ENCODE measurements around the gene SDF2L1. TPM values are rescaled to one million over a fixed set of nuclear protein-coding genes. Genes with fewer than 3 reads are reported as not detected.

Gene SDF2L1
- total and polyA plus RNA-seq, 2 donors from 2014 or later = 56.1 to 79.6 TPM

DNA sequence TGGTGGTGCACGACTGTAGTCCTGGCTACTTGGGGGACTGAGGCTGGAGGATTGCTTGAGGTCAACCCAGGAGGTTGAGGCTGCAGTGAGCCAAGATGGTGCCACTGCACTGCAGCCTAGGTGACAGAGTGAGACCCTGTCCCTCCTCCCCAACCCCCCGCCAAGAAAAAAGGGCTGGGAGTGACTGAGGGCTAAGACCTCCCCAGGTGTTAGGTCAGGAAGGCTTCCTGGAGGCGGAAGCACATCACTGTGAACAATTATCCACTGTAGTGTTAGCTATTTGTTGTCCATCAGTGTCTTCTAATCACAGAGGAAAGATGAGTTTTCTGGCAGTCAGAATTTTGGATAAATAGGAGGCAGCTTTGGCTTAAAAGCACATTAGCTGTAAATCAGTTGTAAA lies 21.1 kb upstream of the SDF2L1 start:
- intact Hi-C loops (cut with DNase I) = no loop called here
- H3K9ac ChIP-seq (ENCODE audit: low read length in 3 of 3) = no peak overlapping the region
- FAIRE-seq = no peak

DNA sequence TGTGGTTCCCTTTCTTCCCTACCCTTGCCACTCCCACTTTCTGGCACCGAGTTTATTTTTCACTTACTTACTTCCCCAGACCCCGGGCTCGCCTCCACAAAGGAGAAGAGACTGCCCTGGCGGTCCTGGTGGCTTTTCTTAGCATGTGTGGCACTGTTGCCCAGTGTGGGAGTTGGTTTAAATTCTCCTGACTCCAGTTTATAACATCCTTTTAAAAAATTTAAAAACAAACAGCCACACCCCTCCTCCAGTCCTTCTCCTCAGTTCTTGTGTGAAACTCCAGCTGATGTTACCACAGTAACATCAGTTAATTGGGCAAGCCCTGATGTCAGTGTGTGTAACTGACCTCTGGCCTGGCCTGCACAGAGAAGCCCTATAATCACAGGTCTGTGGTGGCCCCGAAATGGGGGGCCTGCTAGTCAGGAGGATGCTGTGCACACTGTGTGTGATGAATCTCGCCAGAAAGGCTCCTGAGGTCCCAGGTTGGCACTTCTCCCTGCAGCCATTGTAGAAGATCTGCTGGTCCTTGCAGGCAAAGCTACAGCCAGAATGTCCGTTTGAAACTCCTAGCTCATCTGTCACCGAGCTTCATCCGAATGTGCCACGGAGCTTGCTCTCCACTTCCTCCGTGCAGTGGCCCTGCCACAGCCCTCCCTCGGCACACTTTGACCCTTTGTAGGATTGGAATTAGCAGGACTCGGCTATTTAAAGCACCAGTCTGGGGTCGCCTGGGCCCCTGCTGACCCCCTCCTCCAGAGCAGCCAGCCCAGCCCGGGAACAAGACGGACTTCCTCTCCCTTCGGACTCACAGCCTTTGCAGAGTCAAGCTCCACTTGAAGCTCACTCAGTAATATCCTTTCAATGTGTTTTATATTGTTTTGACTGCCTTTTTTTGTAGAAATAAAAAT lies 19.8 kb upstream of the SDF2L1 start:
- peaks cover 0 to 8% (median 6%) of the 10 kb centered on the region in 3 donors for H3K36me3 ChIP-seq (ENCODE audit: control insufficient read depth in 2 of 3, insufficient read depth in 3 of 3, low read length in 3 of 3)
- intact Hi-C loops (cut with DNase I) = no loop called here
- no peak overlapping the region for H3K4me3 ChIP-seq (ENCODE audit: low read length in 3 of 3)
- no peak overlapping the region for H3K27ac ChIP-seq (ENCODE audit: low read depth in 2 of 2, low read length in 2 of 2)
- peaks cover 0 to 3% (median 0%) of the 10 kb centered on the region in 3 donors for H3K4me1 ChIP-seq (ENCODE audit: control insufficient read depth in 2 of 3, insufficient read depth in 2 of 3, low read depth in 1 of 3, low read length in 3 of 3)
- DNase-seq (no peak), FAIRE-seq (no peak)
- H3K27me3 ChIP-seq (ENCODE audit: control insufficient read depth, insufficient read depth, low read length) = no peaks in the 10 kb centered on the region
- no peaks in the 10 kb centered on the region for H3K9me3 ChIP-seq (ENCODE audit: control insufficient read depth in 2 of 3, insufficient read depth in 1 of 3, low read length in 3 of 3)
- TF ChIP-seq, protein P1, sequence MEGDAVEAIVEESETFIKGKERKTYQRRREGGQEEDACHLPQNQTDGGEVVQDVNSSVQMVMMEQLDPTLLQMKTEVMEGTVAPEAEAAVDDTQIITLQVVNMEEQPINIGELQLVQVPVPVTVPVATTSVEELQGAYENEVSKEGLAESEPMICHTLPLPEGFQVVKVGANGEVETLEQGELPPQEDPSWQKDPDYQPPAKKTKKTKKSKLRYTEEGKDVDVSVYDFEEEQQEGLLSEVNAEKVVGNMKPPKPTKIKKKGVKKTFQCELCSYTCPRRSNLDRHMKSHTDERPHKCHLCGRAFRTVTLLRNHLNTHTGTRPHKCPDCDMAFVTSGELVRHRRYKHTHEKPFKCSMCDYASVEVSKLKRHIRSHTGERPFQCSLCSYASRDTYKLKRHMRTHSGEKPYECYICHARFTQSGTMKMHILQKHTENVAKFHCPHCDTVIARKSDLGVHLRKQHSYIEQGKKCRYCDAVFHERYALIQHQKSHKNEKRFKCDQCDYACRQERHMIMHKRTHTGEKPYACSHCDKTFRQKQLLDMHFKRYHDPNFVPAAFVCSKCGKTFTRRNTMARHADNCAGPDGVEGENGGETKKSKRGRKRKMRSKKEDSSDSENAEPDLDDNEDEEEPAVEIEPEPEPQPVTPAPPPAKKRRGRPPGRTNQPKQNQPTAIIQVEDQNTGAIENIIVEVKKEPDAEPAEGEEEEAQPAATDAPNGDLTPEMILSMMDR (IDR thresholded peaks at IDR 0.05; ENCODE audit: borderline replicate concordance, extremely low read depth, insufficient read depth) = no peak
- no peak overlapping the region for H3K9ac ChIP-seq (ENCODE audit: low read length in 3 of 3)

More for the DNA sequence above, 21.1 kb upstream of the SDF2L1 start:
- no peaks in the 10 kb centered on the region for H3K9me3 ChIP-seq (ENCODE audit: control insufficient read depth in 2 of 3, insufficient read depth in 1 of 3, low read length in 3 of 3)
- no peak overlapping the region for H3K27ac ChIP-seq (ENCODE audit: low read depth in 2 of 2, low read length in 2 of 2)
- H3K4me1 ChIP-seq (ENCODE audit: control insufficient read depth in 2 of 3, insufficient read depth in 2 of 3, low read depth in 1 of 3, low read length in 3 of 3) = peaks cover 0 to 3% (median 0%) of the 10 kb centered on the region in 3 donors
- TF ChIP-seq, protein P1 (IDR thresholded peaks at IDR 0.05; ENCODE audit: borderline replicate concordance, extremely low read depth, insufficient read depth) = no peak
- H3K4me3 ChIP-seq (ENCODE audit: low read length in 3 of 3) = no peak overlapping the region
- no peak for DNase-seq
- peaks cover 0 to 8% (median 6%) of the 10 kb centered on the region in 3 donors for H3K36me3 ChIP-seq (ENCODE audit: control insufficient read depth in 2 of 3, insufficient read depth in 3 of 3, low read length in 3 of 3)
- no peaks in the 10 kb centered on the region for H3K27me3 ChIP-seq (ENCODE audit: control insufficient read depth, insufficient read depth, low read length)

DNA sequence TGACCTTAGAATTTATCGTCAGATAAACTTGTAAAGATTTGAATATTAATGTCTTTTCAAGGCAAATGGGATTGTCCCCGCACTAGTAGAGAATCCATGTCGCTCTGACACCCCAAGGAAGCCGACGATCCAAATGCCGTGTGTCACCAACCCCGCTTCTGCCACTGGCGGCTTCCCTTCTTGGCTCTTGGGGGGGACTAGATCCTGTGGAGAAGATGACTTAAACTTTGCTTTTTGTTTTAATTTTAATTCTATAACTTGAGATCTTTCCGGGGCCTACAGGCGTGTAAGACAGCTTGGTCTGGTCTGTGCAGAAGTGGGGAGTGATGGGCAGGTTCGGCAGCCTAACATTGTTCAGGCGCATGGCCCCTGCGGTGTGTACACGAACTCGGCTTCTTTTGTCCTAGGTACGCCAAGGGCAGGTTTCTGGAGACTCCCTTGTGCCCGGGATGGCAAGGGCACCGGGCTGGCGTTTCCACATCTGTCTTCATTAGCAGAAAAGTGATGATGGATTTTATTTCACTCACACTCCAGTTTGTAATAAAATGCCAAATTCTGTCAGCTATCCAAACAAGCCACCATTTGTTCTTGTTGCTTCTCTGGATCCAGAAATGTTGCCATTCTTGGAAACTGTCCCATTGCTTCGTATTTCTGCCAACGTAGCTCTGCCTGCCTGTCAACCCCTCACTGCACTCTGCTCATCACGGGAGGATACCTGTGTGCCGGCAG lies 19.0 kb upstream of the SDF2L1 start:
- H3K27me3 ChIP-seq (ENCODE audit: control insufficient read depth, insufficient read depth, low read length) = no peaks in the 10 kb centered on the region
- H3K36me3 ChIP-seq (ENCODE audit: control insufficient read depth in 2 of 3, insufficient read depth in 3 of 3, low read length in 3 of 3) = peaks cover 0 to 9% (median 6%) of the 10 kb centered on the region in 3 donors
- H3K4me3 ChIP-seq (ENCODE audit: low read length in 3 of 3) = no peak overlapping the region
- peaks cover 0 to 3% (median under 1%) of the 10 kb centered on the region in 3 donors for H3K4me1 ChIP-seq (ENCODE audit: control insufficient read depth in 2 of 3, insufficient read depth in 2 of 3, low read depth in 1 of 3, low read length in 3 of 3)
- H3K9me3 ChIP-seq (ENCODE audit: control insufficient read depth in 2 of 3, insufficient read depth in 1 of 3, low read length in 3 of 3) = no peaks in the 10 kb centered on the region
- intact Hi-C loops (cut with DNase I) = no loop called here
- DNase-seq (no peak), FAIRE-seq (no peak)
- H3K9ac ChIP-seq (ENCODE audit: low read length in 3 of 3) = no peak overlapping the region
- no peak overlapping the region for H3K27ac ChIP-seq (ENCODE audit: low read depth in 2 of 2, low read length in 2 of 2)
- TF ChIP-seq, protein P1 (IDR thresholded peaks at IDR 0.05; ENCODE audit: borderline replicate concordance, extremely low read depth, insufficient read depth) = no peak
